IMR-90 (cell line): ENCODE data around the gene ELMO1.

Experiments used
- BHLHE40 ChIP-seq: fragments of 150-350 bp; IDR thresholded peaks from 2 replicates; pipeline ENCODE4 v1.6.1; 2016; ENCODE audit warnings: mild to moderate bottlenecking, low read depth, low read length
- CTCF ChIP-seq: conservative IDR thresholded peaks from 2 replicates; pipeline ENCODE4 v1.5.1; 2012; ENCODE audit warnings: mild to moderate bottlenecking, low read depth, low read length, improper control_type of control experiment
- MAZ ChIP-seq: IDR thresholded peaks from 2 replicates; pipeline ENCODE4 v1.6.1; 2012; ENCODE audit warnings: low read depth, mild to moderate bottlenecking, low read length, improper control_type of control experiment, moderate library complexity, borderline replicate concordance
- NFE2L2 ChIP-seq: fragments of 150-350 bp; IDR thresholded peaks from 2 replicates; pipeline ENCODE4 v1.6.1; 2016; ENCODE audit warnings: low read depth, mild to moderate bottlenecking, low read length
- POLR2A ChIP-seq: IDR thresholded peaks from 2 replicates; pipeline ENCODE4 v1.6.1; 2012; ENCODE audit warnings: mild to moderate bottlenecking, low read depth, low read length
- RAD21 ChIP-seq: IDR thresholded peaks from 2 replicates; pipeline ENCODE4 v1.6.1; 2012; ENCODE audit warnings: low read length, improper control_type of control experiment
- RCOR1 ChIP-seq: IDR thresholded peaks from 2 replicates; pipeline ENCODE4 v1.6.1; 2012; ENCODE audit warnings: mild to moderate bottlenecking, low read length, improper control_type of control experiment; ENCODE audit not compliant: insufficient replicate concordance
- SMC3 ChIP-seq: fragments of 150-350 bp; IDR thresholded peaks from 2 replicates; pipeline ENCODE4 v1.6.1; 2016; ENCODE audit warnings: low read depth, mild to moderate bottlenecking, antibody characterized with exemption, low read length, moderate library complexity

GRCh38 chr7:36941359-36941758, 507.3 kb downstream of the ELMO1 start:
- TF ChIP-seq CTCF (no peak), BHLHE40 (no peak), SMC3 (no peak), POLR2A (no peak), MAZ (no peak), RCOR1 (no peak), RAD21 (no peak), NFE2L2 (no peak)
